ENCODE data around the gene ARIH1.

GRCh38 chr15:72491768-72492167, 17.6 kb downstream of the ARIH1 start:
- TF ChIP-seq POLR2A (IDR thresholded peaks at IDR 0.05) (no peak), POLR2AphosphoS5 (IDR thresholded peaks at IDR 0.05) (no peak), CTCF (IDR thresholded peaks at IDR 0.05 in 8 of 11, conservative IDR thresholded peaks at IDR 0.05 in 3 of 11) (no peak)

Measured in spleen (tissue), 7 donors.